ENCODE results near the gene MEAK7.

Gene MEAK7

GRCh38 chr16:84462296-84463210, 41.9 kb downstream of the MEAK7 start:
- DNase-seq: peak; percentile 33

GRCh38 chr16:84461413-84462295, 42.8 kb downstream of the MEAK7 start:
- DNase-seq: peak; percentile 45

GRCh38 chr16:84461029-84461412, 43.4 kb downstream of the MEAK7 start:
- peak; percentile 25 for DNase-seq

GRCh38 chr16:84460406-84461028, 43.9 kb downstream of the MEAK7 start:
- peak; percentile 34 for DNase-seq

GRCh38 chr16:84459941-84460405, 44.5 kb downstream of the MEAK7 start:
- DNase-seq: peak; percentile 38

GRCh38 chr16:84459533-84459894, 44.9 kb downstream of the MEAK7 start:
- DNase-seq: no peak

- peak; percentile 54 for DNase-seq
These were observed 45.6 kb downstream of the MEAK7 start for GRCh38 chr16:84458606-84459532.

GRCh38 chr16:84455031-84455430, 49.4 kb downstream of the MEAK7 start:
- DNase-seq: peak; percentile 47
